Panc1 (cell line): Measurements from ENCODE around the gene TRAF7. TPM values are rescaled to one million over a fixed set of nuclear protein-coding genes. Genes with fewer than 3 reads are reported as not detected.

Experiments
- ATAC-seq: fragments of 200-7000 bp; cut with Tn5 transposase; 2 replicates; pipeline ENCODE4 v1.9.1; 2020; ENCODE audit warnings: mild to moderate bottlenecking, moderate library complexity
- BruUV-seq: library from RNA; stranded (reverse); fragments of 400-500 nt; replicated peaks from 2 replicates; lab custom pipeline; 2021; lab: Mats Ljungman, UMichigan
- CTCF ChIA-PET: fragments of 300-600 bp; sonication (Branson Sonifier 250); formaldehyde crosslinking; loops from one replicate; lab custom pipeline; 2022; ENCODE audit warnings: antibody characterized with exemption; lab: Charles Lee
- POLR2A ChIA-PET: fragments of 300-600 bp; sonication (Branson Sonifier 250); formaldehyde crosslinking; loops from one replicate; lab custom pipeline; 2022; ENCODE audit warnings: antibody characterized with exemption; lab: Charles Lee
- DNase-seq: peaks from one replicate; pipeline ENCODE4 v3.0.0-alpha.2; 2010; ENCODE audit warnings: low read depth, low spot score
- H3K27ac ChIP-seq: 2 replicates; pipeline ENCODE4 v1.5.1; 2011; ENCODE audit warnings: mild to moderate bottlenecking, low read length, inconsistent platforms
- H3K27me3 ChIP-seq: fragments of 200-500 bp; sonication (Bioruptor generic); 2 replicates; pipeline ENCODE4 v1.6.0; 2014; ENCODE audit warnings: low read length, inconsistent platforms; ENCODE audit not compliant: control insufficient read depth, insufficient read depth
- H3K36me3 ChIP-seq: fragments of 200-500 bp; sonication (Bioruptor generic); 2 replicates; pipeline ENCODE4 v1.5.1; 2014; ENCODE audit warnings: inconsistent platforms, mild to moderate bottlenecking, low read length, moderate library complexity; ENCODE audit not compliant: control insufficient read depth, insufficient read depth
- H3K4me1 ChIP-seq: 2 replicates; pipeline ENCODE4 v1.5.1; 2011; ENCODE audit warnings: inconsistent platforms, mild to moderate bottlenecking, low read length, moderate library complexity; ENCODE audit not compliant: control insufficient read depth, insufficient read depth
- H3K4me3 ChIP-seq, 2 experiments: 2 replicates each; pipeline ENCODE4 v1.5.1; 2011 to 2012; ENCODE audit warnings: low read depth in 2 of 2, low read length in 2 of 2, mild to moderate bottlenecking in 2 of 2, inconsistent platforms in 1 of 2, moderate library complexity in 1 of 2
- H3K9me3 ChIP-seq: fragments of 200-500 bp; sonication (Bioruptor generic); 2 replicates; pipeline ENCODE4 v1.5.1; 2014; ENCODE audit warnings: low read depth, mild to moderate bottlenecking, inconsistent platforms, low read length, moderate library complexity; ENCODE audit not compliant: control insufficient read depth, insufficient read depth
- POLR2AphosphoS5 ChIP-seq: IDR thresholded peaks from 2 replicates; pipeline ENCODE4 v1.6.1; 2012; ENCODE audit warnings: mild to moderate bottlenecking, low read depth, low read length, moderate library complexity
- SIN3A ChIP-seq: IDR thresholded peaks from 2 replicates; pipeline ENCODE4 v1.6.1; 2012; ENCODE audit warnings: low read depth, mild to moderate bottlenecking, low read length, moderate library complexity, borderline replicate concordance; ENCODE audit not compliant: insufficient read depth
- TCF7L2 ChIP-seq: IDR thresholded peaks from 2 replicates; pipeline ENCODE4 v1.6.1; 2011; ENCODE audit warnings: mild to moderate bottlenecking, low read depth, low read length, inconsistent platforms
- in situ Hi-C: cut with HindIII; loops from 2 replicates; pipeline ENCODE4 v1.10.0; 2016; ENCODE audit warnings: low sequenced_read_pairs, low pct_unique_long_range_greater_than_20kb
- intact Hi-C: fragments of 100-400 bp; cut with micrococcal nuclease; formaldehyde crosslinking; loops from one replicate; pipeline ENCODE4 v1.10.0; 2022; ENCODE audit not compliant: unreplicated experiment
- total RNA-seq: library from RNA; stranded (reverse); gene quantifications from one replicate; pipeline ENCODE4 v1.2.1, GENCODE V29; 2021; ENCODE audit not compliant: unreplicated experiment
- TF ChIP-seq, protein P1 (sequence below), 2 experiments: IDR thresholded peaks; 2 replicates each; pipeline ENCODE4 v1.6.1; 2011 to 2012; ENCODE audit warnings: low read depth in 2 of 2, control low read depth in 1 of 2, low read length in 1 of 2, mild to moderate bottlenecking in 1 of 2, moderate library complexity in 1 of 2; ENCODE audit not compliant: insufficient read depth in 1 of 2
- TF ChIP-seq, protein P2 (sequence below): fragments of 450-650 bp; IDR thresholded peaks from 2 replicates; pipeline ENCODE4 v1.5.1; 2017; ENCODE audit warnings: mild to moderate bottlenecking

Gene TRAF7
- total RNA-seq, 1 experiment from 2014 or later: 108 TPM

DNA sequence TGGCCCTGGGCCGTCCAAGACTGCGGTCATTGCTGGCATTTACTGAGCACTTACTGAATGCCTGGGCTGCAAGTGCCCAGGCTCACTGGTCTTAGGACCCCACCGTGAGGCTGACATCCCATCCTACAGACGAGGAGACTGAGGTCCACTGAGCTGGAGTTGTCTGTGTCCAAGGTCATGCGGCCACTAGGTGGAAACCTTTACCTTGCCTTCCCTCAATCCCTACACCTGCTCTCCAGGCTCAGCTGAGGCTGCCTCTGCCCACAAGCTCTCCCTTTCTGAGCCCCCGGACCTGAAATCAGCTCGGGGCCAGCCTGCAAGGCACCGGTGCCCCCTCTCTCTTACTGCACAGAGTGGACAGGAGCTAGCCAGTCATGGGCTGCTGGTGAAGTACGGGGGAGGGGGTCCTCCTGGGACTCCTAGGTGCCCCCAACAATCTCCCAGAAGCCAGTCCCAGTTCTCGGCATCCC lies 39.3 kb downstream of the TRAF7 start:
- POLR2A ChIA-PET: interaction anchor here (0.8 kb wide), 1 partner anchor 20 kb away, joined by 3 read pairs; no protein-coding TSS in a partner anchor
- no peak overlapping the region for H3K27ac ChIP-seq
- H3K4me1 ChIP-seq: peaks cover 5% of the 10 kb centered on the region
- peak; percentile 35 for DNase-seq
- BruUV-seq: no TSS peak
- intact Hi-C loops: no loop called here
- TF ChIP-seq SIN3A: no peak
- TF ChIP-seq, protein P1, sequence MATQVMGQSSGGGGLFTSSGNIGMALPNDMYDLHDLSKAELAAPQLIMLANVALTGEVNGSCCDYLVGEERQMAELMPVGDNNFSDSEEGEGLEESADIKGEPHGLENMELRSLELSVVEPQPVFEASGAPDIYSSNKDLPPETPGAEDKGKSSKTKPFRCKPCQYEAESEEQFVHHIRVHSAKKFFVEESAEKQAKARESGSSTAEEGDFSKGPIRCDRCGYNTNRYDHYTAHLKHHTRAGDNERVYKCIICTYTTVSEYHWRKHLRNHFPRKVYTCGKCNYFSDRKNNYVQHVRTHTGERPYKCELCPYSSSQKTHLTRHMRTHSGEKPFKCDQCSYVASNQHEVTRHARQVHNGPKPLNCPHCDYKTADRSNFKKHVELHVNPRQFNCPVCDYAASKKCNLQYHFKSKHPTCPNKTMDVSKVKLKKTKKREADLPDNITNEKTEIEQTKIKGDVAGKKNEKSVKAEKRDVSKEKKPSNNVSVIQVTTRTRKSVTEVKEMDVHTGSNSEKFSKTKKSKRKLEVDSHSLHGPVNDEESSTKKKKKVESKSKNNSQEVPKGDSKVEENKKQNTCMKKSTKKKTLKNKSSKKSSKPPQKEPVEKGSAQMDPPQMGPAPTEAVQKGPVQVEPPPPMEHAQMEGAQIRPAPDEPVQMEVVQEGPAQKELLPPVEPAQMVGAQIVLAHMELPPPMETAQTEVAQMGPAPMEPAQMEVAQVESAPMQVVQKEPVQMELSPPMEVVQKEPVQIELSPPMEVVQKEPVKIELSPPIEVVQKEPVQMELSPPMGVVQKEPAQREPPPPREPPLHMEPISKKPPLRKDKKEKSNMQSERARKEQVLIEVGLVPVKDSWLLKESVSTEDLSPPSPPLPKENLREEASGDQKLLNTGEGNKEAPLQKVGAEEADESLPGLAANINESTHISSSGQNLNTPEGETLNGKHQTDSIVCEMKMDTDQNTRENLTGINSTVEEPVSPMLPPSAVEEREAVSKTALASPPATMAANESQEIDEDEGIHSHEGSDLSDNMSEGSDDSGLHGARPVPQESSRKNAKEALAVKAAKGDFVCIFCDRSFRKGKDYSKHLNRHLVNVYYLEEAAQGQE (IDR thresholded peaks at IDR 0.05; ENCODE audit: insufficient read depth in 1 of 2, low read depth in 2 of 2, low read length in 1 of 2): no peak
- TF ChIP-seq POLR2AphosphoS5: no peak
- no peak for TF ChIP-seq TCF7L2
- TF ChIP-seq, protein P2, sequence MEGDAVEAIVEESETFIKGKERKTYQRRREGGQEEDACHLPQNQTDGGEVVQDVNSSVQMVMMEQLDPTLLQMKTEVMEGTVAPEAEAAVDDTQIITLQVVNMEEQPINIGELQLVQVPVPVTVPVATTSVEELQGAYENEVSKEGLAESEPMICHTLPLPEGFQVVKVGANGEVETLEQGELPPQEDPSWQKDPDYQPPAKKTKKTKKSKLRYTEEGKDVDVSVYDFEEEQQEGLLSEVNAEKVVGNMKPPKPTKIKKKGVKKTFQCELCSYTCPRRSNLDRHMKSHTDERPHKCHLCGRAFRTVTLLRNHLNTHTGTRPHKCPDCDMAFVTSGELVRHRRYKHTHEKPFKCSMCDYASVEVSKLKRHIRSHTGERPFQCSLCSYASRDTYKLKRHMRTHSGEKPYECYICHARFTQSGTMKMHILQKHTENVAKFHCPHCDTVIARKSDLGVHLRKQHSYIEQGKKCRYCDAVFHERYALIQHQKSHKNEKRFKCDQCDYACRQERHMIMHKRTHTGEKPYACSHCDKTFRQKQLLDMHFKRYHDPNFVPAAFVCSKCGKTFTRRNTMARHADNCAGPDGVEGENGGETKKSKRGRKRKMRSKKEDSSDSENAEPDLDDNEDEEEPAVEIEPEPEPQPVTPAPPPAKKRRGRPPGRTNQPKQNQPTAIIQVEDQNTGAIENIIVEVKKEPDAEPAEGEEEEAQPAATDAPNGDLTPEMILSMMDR: no peak; the same call in 1 of the 2 replicates
- H3K4me3 ChIP-seq: peak overlapping the region in 1 of 2 experiments; percentile 30; a peak in 1 of 4 replicates
- in situ Hi-C loops: no loop called here
- H3K9me3 ChIP-seq: no peaks in the 10 kb centered on the region
- H3K36me3 ChIP-seq: no peaks in the 10 kb centered on the region
- ATAC-seq: peak; percentile 82
- CTCF ChIA-PET: interaction anchor here (0.6 to 0.7 kb wide), 3 partner anchors 31 to 350 kb away, joined by 3 to 5 read pairs (median 3); no protein-coding TSS in a partner anchor
- no peaks in the 10 kb centered on the region for H3K27me3 ChIP-seq

DNA sequence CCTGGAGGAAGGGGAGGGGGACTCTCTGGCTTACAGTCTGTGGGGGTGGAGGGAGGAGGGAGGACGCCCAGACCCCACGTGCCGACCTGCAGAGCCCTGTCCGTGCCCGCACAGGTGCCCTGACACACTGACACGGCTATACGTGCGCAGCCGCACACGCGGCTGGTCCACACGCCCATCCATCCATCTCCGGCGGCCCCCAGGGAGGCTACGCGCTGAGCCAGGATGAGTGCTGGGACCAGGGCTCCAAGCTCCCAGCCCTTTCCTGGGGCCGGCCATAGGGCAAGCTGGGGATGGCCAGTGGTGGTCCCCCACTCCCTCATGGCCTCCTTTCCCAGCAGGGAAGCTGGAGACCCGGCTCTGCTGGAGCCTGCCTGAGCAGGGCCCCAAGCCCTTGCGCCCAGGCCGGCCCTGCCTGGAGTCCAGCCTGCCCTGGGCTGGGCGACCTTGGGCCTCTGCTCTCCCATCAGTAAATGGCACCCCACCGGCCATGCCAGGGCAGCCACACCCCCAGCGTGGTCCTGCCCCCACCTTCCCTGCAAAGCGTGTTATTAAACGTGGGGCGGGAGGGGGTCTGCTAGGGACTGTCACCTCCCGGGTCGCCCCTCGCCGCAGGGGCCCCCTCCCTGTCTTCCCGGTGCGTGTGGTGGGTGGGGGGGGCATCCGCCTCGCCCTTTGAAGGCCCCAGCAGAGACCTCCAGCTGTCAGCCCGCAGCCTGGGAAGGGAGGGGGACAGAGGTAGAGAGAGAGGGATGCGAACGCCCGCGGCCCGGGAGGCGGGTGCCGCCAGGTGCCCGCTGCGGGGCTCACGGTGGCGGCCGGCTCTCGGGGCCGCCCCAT lies 40.0 kb downstream of the TRAF7 start:
- POLR2A ChIA-PET: interaction anchor here (0.6 to 0.8 kb wide), 2 partner anchors 15 to 19 kb away, joined by 3 to 7 read pairs; no protein-coding TSS in a partner anchor
- H3K27me3 ChIP-seq: no peaks in the 10 kb centered on the region
- H3K9me3 ChIP-seq: no peaks in the 10 kb centered on the region
- peak overlapping the region; percentile 30 to 33; a peak in 3 of 4 replicates for H3K4me3 ChIP-seq
- no TSS peak for BruUV-seq
- TF ChIP-seq POLR2AphosphoS5: no peak
- TF ChIP-seq, protein P1 (IDR thresholded peaks at IDR 0.05; ENCODE audit: insufficient read depth in 1 of 2, low read depth in 2 of 2, low read length in 1 of 2): no peak
- TF ChIP-seq TCF7L2: no peak
- TF ChIP-seq, protein P2: no peak
- TF ChIP-seq SIN3A: no peak
- no peak for DNase-seq
- peak; percentile 52 for ATAC-seq
- H3K4me1 ChIP-seq: no peaks in the 10 kb centered on the region; the same call in none of the 2 replicates
- no peaks in the 10 kb centered on the region for H3K36me3 ChIP-seq
- in situ Hi-C loops: no loop called here
- CTCF ChIA-PET: interaction anchor here (0.6 to 0.7 kb wide), 2 partner anchors 30 to 55 kb away, joined by 3 to 5 read pairs; no protein-coding TSS in a partner anchor
- no peak overlapping the region for H3K27ac ChIP-seq
- intact Hi-C loops: no loop called here
